ENCODE measurements around the gene HPCAL4.

HPCAL4 gene

DNA sequence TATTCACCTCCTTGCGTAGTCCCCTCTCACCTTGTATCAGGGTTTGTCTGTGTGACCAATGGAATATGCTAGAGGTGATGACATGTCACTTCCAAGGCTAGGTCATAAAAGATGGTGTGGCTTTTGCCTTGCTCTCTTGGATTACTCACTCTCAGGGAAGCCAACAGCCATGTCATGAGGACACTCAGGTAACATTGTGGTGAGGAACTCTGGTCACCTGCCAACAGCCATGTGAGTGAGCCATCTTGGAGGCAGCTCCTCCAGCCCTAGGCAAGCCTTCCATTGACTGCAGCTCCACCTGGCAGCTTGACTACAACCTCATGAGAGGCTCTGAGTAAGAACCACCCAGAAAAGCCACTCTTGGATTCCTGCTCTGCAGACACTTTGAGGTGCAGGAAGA lies 40.8 kb downstream of the HPCAL4 start:
- TF ChIP-seq, protein P1, sequence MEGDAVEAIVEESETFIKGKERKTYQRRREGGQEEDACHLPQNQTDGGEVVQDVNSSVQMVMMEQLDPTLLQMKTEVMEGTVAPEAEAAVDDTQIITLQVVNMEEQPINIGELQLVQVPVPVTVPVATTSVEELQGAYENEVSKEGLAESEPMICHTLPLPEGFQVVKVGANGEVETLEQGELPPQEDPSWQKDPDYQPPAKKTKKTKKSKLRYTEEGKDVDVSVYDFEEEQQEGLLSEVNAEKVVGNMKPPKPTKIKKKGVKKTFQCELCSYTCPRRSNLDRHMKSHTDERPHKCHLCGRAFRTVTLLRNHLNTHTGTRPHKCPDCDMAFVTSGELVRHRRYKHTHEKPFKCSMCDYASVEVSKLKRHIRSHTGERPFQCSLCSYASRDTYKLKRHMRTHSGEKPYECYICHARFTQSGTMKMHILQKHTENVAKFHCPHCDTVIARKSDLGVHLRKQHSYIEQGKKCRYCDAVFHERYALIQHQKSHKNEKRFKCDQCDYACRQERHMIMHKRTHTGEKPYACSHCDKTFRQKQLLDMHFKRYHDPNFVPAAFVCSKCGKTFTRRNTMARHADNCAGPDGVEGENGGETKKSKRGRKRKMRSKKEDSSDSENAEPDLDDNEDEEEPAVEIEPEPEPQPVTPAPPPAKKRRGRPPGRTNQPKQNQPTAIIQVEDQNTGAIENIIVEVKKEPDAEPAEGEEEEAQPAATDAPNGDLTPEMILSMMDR (IDR thresholded peaks at IDR 0.05): no peak

DNA sequence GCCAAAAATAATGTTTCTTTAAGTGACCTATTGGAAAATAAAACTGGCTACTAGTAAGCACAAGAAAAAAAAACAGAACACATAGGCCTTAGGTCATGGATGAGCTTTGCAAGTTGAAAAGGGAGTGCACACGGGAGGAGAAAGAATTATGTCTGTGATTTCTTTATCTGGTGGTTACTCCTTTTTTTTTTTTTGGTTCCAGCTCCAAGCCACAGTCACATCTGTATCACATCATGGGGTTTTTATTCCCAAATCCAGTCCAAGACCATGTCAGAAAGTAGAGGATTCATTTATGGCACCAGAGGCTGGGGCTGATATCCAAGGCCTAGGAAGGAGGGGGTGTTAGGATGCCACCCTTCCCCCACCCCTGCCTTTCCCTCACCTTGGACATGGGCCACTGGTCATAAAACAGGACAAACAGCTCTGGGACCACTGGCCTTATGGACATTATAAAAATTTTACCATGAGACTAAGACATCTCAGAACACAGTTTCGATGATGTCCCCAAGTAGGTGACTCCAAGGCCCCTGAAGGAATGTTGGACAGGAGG lies 41.5 kb downstream of the HPCAL4 start:
- TF ChIP-seq, protein P1 (IDR thresholded peaks at IDR 0.05): no peak

DNA sequence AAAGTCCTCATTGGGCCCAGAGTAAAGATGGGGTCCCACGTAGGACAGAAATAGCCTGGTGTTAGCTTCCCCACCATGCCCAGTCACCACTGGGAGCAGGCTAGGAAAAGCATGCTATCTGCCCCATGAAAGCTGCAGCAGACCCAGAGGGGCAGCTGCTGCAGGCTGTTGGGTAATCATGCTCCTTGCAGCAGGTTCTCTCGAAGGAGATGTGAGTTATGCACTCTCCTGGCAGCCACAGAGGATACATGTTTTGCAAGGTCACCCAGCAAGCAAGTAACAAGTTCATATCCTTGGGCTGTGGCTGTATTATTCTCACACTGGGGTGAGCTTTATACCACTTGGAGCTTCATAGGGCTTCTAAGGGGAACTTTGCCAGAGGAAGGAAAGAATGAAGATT lies 42.7 kb downstream of the HPCAL4 start:
- TF ChIP-seq, protein P1 (IDR thresholded peaks at IDR 0.05): no peak

DNA sequence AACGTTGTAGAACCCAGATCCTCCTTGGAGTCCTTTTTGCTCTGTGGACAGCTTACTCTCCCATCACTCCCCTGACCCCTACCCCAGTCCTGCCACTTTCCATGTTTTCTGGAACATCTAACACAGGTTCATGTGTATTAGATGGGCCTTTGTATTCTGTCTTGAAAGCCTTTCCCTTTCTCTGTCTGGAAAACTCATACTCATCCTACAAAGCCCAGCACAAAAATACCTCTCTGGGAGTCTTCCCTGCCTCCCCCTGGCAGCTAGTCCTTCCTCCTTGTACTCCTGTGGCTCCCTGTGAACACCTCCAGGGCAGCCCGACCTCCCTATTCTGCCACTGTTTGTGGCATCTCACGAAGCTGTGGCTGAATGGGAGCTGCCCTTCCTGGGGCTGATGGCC lies 44.0 kb downstream of the HPCAL4 start:
- TF ChIP-seq, protein P1 (IDR thresholded peaks at IDR 0.05): no peak

DNA sequence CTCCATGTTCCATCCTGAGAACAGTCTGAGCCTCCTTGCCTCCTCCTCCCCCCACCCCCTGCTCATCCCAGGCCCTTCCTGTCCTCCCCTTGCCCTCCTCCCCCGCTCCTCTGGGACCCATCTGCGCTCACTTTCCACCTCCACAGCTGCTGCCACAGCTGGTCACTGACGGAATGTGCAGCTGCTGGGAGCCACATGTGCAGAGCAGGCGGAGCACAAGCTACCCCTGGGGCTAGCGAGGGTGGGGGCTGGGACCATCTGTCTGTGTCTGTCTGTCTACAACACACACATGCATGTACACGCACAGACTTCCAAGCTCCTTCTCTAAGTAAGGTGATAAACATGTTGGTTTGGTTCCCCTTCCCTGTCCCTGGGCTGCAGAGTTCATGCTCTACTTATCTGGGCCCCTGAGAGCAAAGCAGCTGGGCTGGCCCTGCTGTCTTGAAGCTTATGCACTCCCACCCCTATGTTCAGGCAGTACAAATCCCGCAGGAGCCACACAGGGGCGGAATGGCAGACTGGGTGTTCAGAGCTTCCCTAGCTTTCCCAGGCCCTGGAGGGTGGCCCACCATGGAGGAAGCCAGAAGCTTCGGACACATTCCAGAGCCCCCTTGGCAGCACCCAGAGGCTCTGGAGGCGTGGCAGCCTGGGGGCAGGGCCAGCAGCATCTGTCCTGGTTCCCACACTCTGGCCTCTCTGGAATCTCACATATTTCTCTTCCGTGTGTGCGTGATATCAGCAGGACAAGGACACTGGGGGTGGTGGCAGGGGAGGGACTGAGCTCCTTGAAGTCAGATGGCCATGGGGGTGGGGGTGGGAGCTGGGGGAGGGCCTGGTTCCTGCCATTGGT lies 44.8 kb downstream of the HPCAL4 start:
- TF ChIP-seq, protein P1 (IDR thresholded peaks at IDR 0.05): no peak

DNA sequence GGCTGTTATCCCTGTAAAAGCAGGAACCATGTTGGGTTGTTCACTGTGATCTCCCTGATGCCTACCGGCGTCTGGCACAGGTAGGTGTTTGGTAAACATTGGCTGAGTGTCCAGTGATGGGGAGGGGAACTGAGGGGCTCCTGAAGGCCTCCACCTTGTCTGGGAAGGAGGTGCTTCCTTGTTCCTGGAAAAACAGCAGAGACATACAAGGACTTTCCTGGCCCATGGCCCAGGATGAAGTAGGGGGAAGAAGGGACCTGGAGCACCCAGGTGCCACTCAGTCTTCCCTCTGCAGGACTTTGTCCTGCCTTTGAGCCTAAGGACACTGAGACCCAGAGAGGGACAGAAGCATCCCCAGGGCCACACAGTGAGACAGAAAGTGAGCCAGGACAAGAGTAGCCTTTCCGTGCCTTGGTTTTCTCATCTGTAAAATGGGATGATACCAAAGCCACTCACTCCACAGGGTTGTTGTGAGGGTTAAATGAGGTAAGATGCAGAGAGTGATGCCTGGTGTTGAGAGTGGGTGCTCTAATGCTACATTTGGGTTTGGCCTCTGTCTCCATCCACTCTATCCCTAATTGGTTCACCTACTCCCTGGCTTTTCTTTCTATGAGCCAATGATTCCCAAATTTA lies 45.7 kb downstream of the HPCAL4 start:
- TF ChIP-seq, protein P1 (IDR thresholded peaks at IDR 0.05): no peak

DNA sequence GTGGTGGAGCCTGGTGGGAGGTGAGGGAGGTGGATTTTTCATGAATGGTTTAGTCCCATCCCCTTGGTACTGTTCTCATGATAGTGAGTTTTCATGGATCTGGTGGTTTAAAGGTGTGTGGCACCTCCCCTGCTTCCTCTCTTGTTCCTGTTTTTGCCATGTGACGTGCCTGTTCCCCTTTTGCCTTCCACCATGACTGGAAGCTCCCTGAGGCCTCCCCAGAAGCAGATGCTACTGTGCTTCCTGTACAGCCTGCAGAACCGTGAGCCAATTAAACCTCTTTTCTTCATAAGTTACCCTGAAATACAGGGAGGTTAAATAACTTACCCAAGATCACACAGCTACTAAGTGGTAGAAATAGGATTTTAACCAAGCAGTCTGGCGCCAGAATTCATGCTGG lies 47.5 kb downstream of the HPCAL4 start:
- TF ChIP-seq, protein P1 (IDR thresholded peaks at IDR 0.05): no peak

All from LNCAP (cell line).